Breast epithelium (tissue), 3 donors: Measurements from ENCODE around the gene SEMA6C.
"Not testable (repeated sequence)": the region's sequence is repeated elsewhere in the genome, so short reads cannot be mapped to it uniquely, and the experiment has no call there.

ENCODE experiments used
- POLR2A ChIP-seq: fragments of 450-650 bp; IDR thresholded peaks from one replicate; pipeline ENCODE4 v1.6.1; 2016; ENCODE audit warnings: antibody characterized with exemption, mild to moderate bottlenecking, moderate library complexity
- TF ChIP-seq, protein P1 (sequence below), 3 donors: fragments of 450-650 bp; IDR thresholded peaks; one replicate each; pipeline ENCODE4 v1.5.1; 2016 to 2017; ENCODE audit warnings: antibody characterized with exemption in 3 of 3, mild to moderate bottlenecking in 3 of 3, moderate library complexity in 3 of 3

DNA sequence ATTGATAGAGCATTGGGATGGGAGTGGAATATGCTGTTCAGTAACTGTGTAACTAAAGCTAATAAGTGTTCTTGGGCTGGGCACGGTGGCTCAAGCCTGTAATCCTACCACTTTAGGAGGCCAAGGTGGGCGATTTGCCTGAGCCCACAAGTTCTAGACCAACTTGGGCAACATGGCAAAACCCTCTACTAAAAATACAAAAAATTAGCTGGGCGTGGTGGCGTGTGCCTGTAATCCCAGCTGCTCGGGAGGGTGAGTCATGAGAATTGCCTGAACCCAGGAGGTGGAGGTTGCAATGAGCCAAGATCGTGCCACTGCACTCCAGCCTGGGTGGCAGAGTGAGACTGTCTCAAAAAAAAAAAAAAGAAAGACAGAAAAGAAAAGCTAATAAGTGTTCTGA is 49.0 kb downstream of the SEMA6C start:
- TF ChIP-seq POLR2A = not testable (repeated sequence)
- TF ChIP-seq, protein P1, sequence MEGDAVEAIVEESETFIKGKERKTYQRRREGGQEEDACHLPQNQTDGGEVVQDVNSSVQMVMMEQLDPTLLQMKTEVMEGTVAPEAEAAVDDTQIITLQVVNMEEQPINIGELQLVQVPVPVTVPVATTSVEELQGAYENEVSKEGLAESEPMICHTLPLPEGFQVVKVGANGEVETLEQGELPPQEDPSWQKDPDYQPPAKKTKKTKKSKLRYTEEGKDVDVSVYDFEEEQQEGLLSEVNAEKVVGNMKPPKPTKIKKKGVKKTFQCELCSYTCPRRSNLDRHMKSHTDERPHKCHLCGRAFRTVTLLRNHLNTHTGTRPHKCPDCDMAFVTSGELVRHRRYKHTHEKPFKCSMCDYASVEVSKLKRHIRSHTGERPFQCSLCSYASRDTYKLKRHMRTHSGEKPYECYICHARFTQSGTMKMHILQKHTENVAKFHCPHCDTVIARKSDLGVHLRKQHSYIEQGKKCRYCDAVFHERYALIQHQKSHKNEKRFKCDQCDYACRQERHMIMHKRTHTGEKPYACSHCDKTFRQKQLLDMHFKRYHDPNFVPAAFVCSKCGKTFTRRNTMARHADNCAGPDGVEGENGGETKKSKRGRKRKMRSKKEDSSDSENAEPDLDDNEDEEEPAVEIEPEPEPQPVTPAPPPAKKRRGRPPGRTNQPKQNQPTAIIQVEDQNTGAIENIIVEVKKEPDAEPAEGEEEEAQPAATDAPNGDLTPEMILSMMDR (IDR thresholded peaks at IDR 0.05) = not testable (repeated sequence)
